ENCODE data around the gene RANBP1.

RANBP1 gene

GRCh38 chr22:20111689-20112622, 3.9 kb upstream of the RANBP1 start:
- TF ChIP-seq EZH2phosphoT487 (IDR thresholded peaks at IDR 0.05; ENCODE audit: borderline replicate concordance), result no peak
- no peak for TF ChIP-seq CTCF (conservative IDR thresholded peaks at IDR 0.05; ENCODE audit: low read length)
- Histone ChIP-seq H3K4me2 (ENCODE audit: low read depth, low read length, poor library complexity, severe bottlenecking) (no peak overlapping the region), H3K79me2 (ENCODE audit: insufficient read depth, low read length) (peaks cover 35% of the 10 kb centered on the region), H3K9me2 (replicated peaks; ENCODE audit: low read depth, low read length) (no peaks in the 10 kb centered on the region), H3K27me3 (ENCODE audit: insufficient read depth, low read length, poor library complexity, severe bottlenecking) (no peaks in the 10 kb centered on the region), H4K20me1 (ENCODE audit: insufficient read depth, low read length, poor library complexity, severe bottlenecking) (peaks cover 10% of the 10 kb centered on the region), H3K9me3 (ENCODE audit: insufficient read depth, low read depth, low read length) (no peaks in the 10 kb centered on the region), H3K36me3 (ENCODE audit: insufficient read depth, low read length) (peaks cover 70% of the 10 kb centered on the region; the same call in 1 of the 2 replicates), H3K9ac (ENCODE audit: low read depth, low read length, poor library complexity, severe bottlenecking) (no peak overlapping the region), H3K4me3 (ENCODE audit: low read length, poor library complexity, severe bottlenecking) (no peak overlapping the region), H2AFZ (ENCODE audit: low read length) (no peak overlapping the region), H3K4me1 (ENCODE audit: insufficient read depth, low read length, poor library complexity, severe bottlenecking) (peaks cover 13% of the 10 kb centered on the region), H3F3A (ENCODE audit: low read depth) (no peaks in the 10 kb centered on the region)

GRCh38 chr22:20112623-20113511, 3.0 kb upstream of the RANBP1 start:
- Histone ChIP-seq H3K27me3 (ENCODE audit: insufficient read depth, low read length, poor library complexity, severe bottlenecking) (no peaks in the 10 kb centered on the region), H4K20me1 (ENCODE audit: insufficient read depth, low read length, poor library complexity, severe bottlenecking) (peaks cover 12% of the 10 kb centered on the region), H3K9ac (ENCODE audit: low read depth, low read length, poor library complexity, severe bottlenecking) (no peak overlapping the region), H3K79me2 (ENCODE audit: insufficient read depth, low read length) (peaks cover 38% of the 10 kb centered on the region), H3K4me2 (ENCODE audit: low read depth, low read length, poor library complexity, severe bottlenecking) (no peak overlapping the region), H3K4me1 (ENCODE audit: insufficient read depth, low read length, poor library complexity, severe bottlenecking) (peaks cover 13% of the 10 kb centered on the region), H3K9me2 (replicated peaks; ENCODE audit: low read depth, low read length) (no peaks in the 10 kb centered on the region), H2AFZ (ENCODE audit: low read length) (no peak overlapping the region), H3K4me3 (ENCODE audit: low read length, poor library complexity, severe bottlenecking) (no peak overlapping the region), H3K9me3 (ENCODE audit: insufficient read depth, low read depth, low read length) (no peaks in the 10 kb centered on the region), H3F3A (ENCODE audit: low read depth) (no peaks in the 10 kb centered on the region), H3K36me3 (ENCODE audit: insufficient read depth, low read length) (peaks cover 60% of the 10 kb centered on the region; the same call in 1 of the 2 replicates)
- TF ChIP-seq EZH2phosphoT487 (IDR thresholded peaks at IDR 0.05; ENCODE audit: borderline replicate concordance) (no peak), CTCF (conservative IDR thresholded peaks at IDR 0.05; ENCODE audit: low read length) (no peak)

- peak overlapping the region; percentile 89 for H3K4me2 ChIP-seq (ENCODE audit: low read depth, low read length, poor library complexity, severe bottlenecking)
- peaks cover 18% of the 10 kb centered on the region for H3K4me1 ChIP-seq (ENCODE audit: insufficient read depth, low read length, poor library complexity, severe bottlenecking)
- TF ChIP-seq EZH2phosphoT487 (IDR thresholded peaks at IDR 0.05; ENCODE audit: borderline replicate concordance) (no peak), CTCF (conservative IDR thresholded peaks at IDR 0.05; ENCODE audit: low read length) (no peak)
- no peak overlapping the region for H3K9ac ChIP-seq (ENCODE audit: low read depth, low read length, poor library complexity, severe bottlenecking)
- H3K4me3 ChIP-seq (ENCODE audit: low read length, poor library complexity, severe bottlenecking), result no peak overlapping the region
- peaks cover 20% of the 10 kb centered on the region for H4K20me1 ChIP-seq (ENCODE audit: insufficient read depth, low read length, poor library complexity, severe bottlenecking)
- H3K36me3 ChIP-seq (ENCODE audit: insufficient read depth, low read length), result peaks cover 52% of the 10 kb centered on the region; the same call in 1 of the 2 replicates
- no peaks in the 10 kb centered on the region for H3F3A ChIP-seq (ENCODE audit: low read depth)
- no peaks in the 10 kb centered on the region for H3K9me3 ChIP-seq (ENCODE audit: insufficient read depth, low read depth, low read length)
- no peak overlapping the region for H2AFZ ChIP-seq (ENCODE audit: low read length)
- peaks cover 47% of the 10 kb centered on the region for H3K79me2 ChIP-seq (ENCODE audit: insufficient read depth, low read length)
- no peaks in the 10 kb centered on the region for H3K27me3 ChIP-seq (ENCODE audit: insufficient read depth, low read length, poor library complexity, severe bottlenecking)
- H3K9me2 ChIP-seq (replicated peaks; ENCODE audit: low read depth, low read length), result no peaks in the 10 kb centered on the region
These were observed 2.2 kb upstream of the RANBP1 start for GRCh38 chr22:20113551-20114310.
